PC-9 (cell line): ENCODE data around the gene SMAP1. TPM values are rescaled to one million over a fixed set of nuclear protein-coding genes. Genes with fewer than 3 reads are reported as not detected.

Source experiments
- BruUV-seq: library from RNA; stranded (reverse); fragments of 400-500 nt; replicated peaks from 2 replicates; lab custom pipeline; 2021; lab: Mats Ljungman, UMichigan
- CTCF ChIA-PET: fragments of 300-600 bp; sonication (Branson Sonifier 250); formaldehyde crosslinking; loops from one replicate; lab custom pipeline; 2022; ENCODE audit warnings: antibody characterized with exemption; lab: Charles Lee
- POLR2A ChIA-PET: fragments of 300-600 bp; sonication (Branson Sonifier 250); formaldehyde crosslinking; loops from one replicate; lab custom pipeline; 2022; ENCODE audit warnings: antibody characterized with exemption; ENCODE audit not compliant: unreplicated experiment; lab: Charles Lee
- DNase-seq, 2 experiments: peaks; one replicate each; pipeline versions ENCODE4 v3.0.0 to v3.0.0-alpha.2; 2015 to 2022; ENCODE audit warnings: mixed read lengths in 1 of 2
- H2AFZ ChIP-seq: fragments of 200-600 bp; sonication (generic); 2 replicates; pipeline ENCODE4 v1.8.1; 2017; ENCODE audit warnings: antibody characterized with exemption
- H3F3A ChIP-seq: fragments of 200-600 bp; sonication (generic); 2 replicates; pipeline ENCODE4 v1.8.1; 2017; ENCODE audit warnings: antibody characterized with exemption, mild to moderate bottlenecking, low read depth; ENCODE audit not compliant: insufficient read depth
- H3K27ac ChIP-seq: fragments of 200-600 bp; sonication (generic); 2 replicates; pipeline ENCODE4 v1.6.1; 2016; ENCODE audit warnings: mixed run types
- H3K27me3 ChIP-seq: fragments of 200-600 bp; sonication (generic); 2 replicates; pipeline ENCODE4 v1.6.1; 2016; ENCODE audit warnings: low read depth, mixed run types; ENCODE audit not compliant: insufficient read depth
- H3K36me3 ChIP-seq: fragments of 200-600 bp; sonication (generic); 2 replicates; pipeline ENCODE4 v1.6.1; 2016; ENCODE audit warnings: low read depth, mixed run types
- H3K4me1 ChIP-seq: fragments of 200-600 bp; sonication (generic); replicated peaks from 2 replicates; pipeline ENCODE4 v1.6.1; 2016; ENCODE audit warnings: mixed run types; ENCODE audit not compliant: insufficient read depth
- H3K4me2 ChIP-seq: fragments of 200-600 bp; sonication (generic); 2 replicates; pipeline ENCODE4 v1.6.1; 2017; ENCODE audit warnings: mixed run types
- H3K4me3 ChIP-seq: fragments of 200-600 bp; sonication (generic); 2 replicates; pipeline ENCODE4 v1.6.1; 2016; ENCODE audit warnings: mixed run types
- H3K79me2 ChIP-seq: fragments of 200-600 bp; sonication (generic); 2 replicates; pipeline ENCODE4 v1.6.1; 2017; ENCODE audit warnings: low read depth, mixed run types
- H3K9me2 ChIP-seq: fragments of 200-600 bp; sonication (generic); 2 replicates; pipeline ENCODE4 v1.8.1; 2017; ENCODE audit warnings: mild to moderate bottlenecking; ENCODE audit not compliant: insufficient read depth
- H3K9me3 ChIP-seq: fragments of 200-600 bp; sonication (generic); 2 replicates; pipeline ENCODE4 v1.8.1; 2016; ENCODE audit warnings: low read depth; ENCODE audit not compliant: insufficient read depth
- H4K20me1 ChIP-seq: fragments of 200-600 bp; sonication (generic); 2 replicates; pipeline ENCODE4 v1.8.1; 2017; ENCODE audit not compliant: insufficient read depth
- EZH2 ChIP-seq: fragments of 200-600 bp; sonication (generic); IDR thresholded peaks from 2 replicates; pipeline ENCODE4 v1.8.0; 2017; ENCODE audit warnings: antibody characterized with exemption, low read depth
- intact Hi-C: fragments of 100-400 bp; cut with micrococcal nuclease; formaldehyde crosslinking; loops from one replicate; pipeline ENCODE4 v1.10.0; 2022; ENCODE audit not compliant: unreplicated experiment
- total RNA-seq: library from RNA; stranded (reverse); gene quantifications from 2 replicates; pipeline ENCODE4 v1.2.3, GENCODE V29; 2021
- TF ChIP-seq, protein P1 (sequence below): fragments of 200-600 bp; sonication (generic); conservative IDR thresholded peaks from 2 replicates; pipeline ENCODE4 v1.6.1; 2017; ENCODE audit warnings: mixed run types, antibody characterized with exemption, mild to moderate bottlenecking, moderate library complexity

The SMAP1 gene
- total RNA-seq, 1 experiment from 2014 or later, result 29.3 TPM

DNA sequence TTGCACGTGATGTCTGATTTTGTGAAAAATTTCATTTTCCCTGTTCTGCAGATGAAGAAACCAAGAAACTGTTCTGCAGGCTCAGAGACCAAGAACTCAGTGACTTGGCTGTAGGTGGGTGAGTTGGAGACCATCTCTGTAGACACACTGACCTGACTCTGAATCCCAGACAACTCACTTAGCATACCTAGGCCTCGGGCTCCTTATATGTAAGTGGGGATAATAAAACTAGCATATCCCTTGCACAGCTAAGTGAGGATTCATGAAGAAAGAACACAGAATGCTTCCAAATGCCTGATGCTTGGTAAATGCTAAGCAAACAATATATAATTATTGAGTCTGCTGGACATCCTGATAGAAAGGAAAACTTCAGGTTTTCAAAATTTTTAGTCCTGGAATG is 218.4 kb downstream of the SMAP1 start:
- H3K36me3 ChIP-seq, result no peaks in the 10 kb centered on the region
- H4K20me1 ChIP-seq, result no peaks in the 10 kb centered on the region
- no peak overlapping the region for H2AFZ ChIP-seq
- H3K9me2 ChIP-seq, result no peaks in the 10 kb centered on the region
- intact Hi-C loops, result loop anchor here (10.0 kb wide), 1 partner anchor 129 kb away; no protein-coding TSS in a partner anchor
- DNase-seq, result no peak
- POLR2A ChIA-PET, result no interaction called here
- no peaks in the 10 kb centered on the region for H3K4me1 ChIP-seq
- no peaks in the 10 kb centered on the region for H3K9me3 ChIP-seq
- no peaks in the 10 kb centered on the region for H3K79me2 ChIP-seq
- H3K27ac ChIP-seq, result no peak overlapping the region
- H3K27me3 ChIP-seq, result no peaks in the 10 kb centered on the region; the same call in 1 of the 2 replicates
- no peaks in the 10 kb centered on the region for H3F3A ChIP-seq
- CTCF ChIA-PET, result interaction anchor here (2.3 kb wide), 1 partner anchor 665 kb away, joined by 7 read pairs; no protein-coding TSS in a partner anchor
- no peak overlapping the region for H3K4me2 ChIP-seq
- BruUV-seq, result no TSS peak
- no peak overlapping the region for H3K4me3 ChIP-seq
- TF ChIP-seq EZH2, result no peak
- TF ChIP-seq, protein P1, sequence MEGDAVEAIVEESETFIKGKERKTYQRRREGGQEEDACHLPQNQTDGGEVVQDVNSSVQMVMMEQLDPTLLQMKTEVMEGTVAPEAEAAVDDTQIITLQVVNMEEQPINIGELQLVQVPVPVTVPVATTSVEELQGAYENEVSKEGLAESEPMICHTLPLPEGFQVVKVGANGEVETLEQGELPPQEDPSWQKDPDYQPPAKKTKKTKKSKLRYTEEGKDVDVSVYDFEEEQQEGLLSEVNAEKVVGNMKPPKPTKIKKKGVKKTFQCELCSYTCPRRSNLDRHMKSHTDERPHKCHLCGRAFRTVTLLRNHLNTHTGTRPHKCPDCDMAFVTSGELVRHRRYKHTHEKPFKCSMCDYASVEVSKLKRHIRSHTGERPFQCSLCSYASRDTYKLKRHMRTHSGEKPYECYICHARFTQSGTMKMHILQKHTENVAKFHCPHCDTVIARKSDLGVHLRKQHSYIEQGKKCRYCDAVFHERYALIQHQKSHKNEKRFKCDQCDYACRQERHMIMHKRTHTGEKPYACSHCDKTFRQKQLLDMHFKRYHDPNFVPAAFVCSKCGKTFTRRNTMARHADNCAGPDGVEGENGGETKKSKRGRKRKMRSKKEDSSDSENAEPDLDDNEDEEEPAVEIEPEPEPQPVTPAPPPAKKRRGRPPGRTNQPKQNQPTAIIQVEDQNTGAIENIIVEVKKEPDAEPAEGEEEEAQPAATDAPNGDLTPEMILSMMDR, result no peak

DNA sequence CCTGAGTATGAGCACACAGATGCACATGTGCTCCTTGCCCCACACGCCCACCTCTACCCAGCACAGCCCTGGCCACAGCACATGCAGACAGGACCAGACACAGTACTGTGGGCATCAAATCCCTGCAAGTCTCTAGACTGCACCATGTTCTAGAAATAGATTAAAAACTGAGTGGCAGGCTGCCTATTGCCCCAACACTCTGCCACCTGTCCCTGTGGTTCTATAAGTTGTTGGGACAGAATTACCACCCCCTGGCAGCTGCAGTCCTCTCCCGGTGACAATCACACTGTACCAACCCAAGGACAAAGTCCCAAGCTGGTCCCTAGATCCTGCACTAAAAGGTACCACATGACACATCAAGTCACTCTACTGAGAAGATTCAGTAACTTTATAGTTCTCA is 219.0 kb downstream of the SMAP1 start:
- no peaks in the 10 kb centered on the region for H3F3A ChIP-seq
- no peak overlapping the region for H2AFZ ChIP-seq
- DNase-seq, result no peak
- H4K20me1 ChIP-seq, result no peaks in the 10 kb centered on the region
- no peak overlapping the region for H3K4me2 ChIP-seq
- no peaks in the 10 kb centered on the region for H3K4me1 ChIP-seq
- no peak overlapping the region for H3K4me3 ChIP-seq
- no TSS peak for BruUV-seq
- H3K27me3 ChIP-seq, result no peaks in the 10 kb centered on the region
- no peaks in the 10 kb centered on the region for H3K9me2 ChIP-seq
- TF ChIP-seq EZH2, result no peak
- TF ChIP-seq, protein P1, result no peak
- no peaks in the 10 kb centered on the region for H3K79me2 ChIP-seq
- ChIA-PET CTCF (no interaction called here), POLR2A (no interaction called here)
- H3K9me3 ChIP-seq, result no peaks in the 10 kb centered on the region
- H3K27ac ChIP-seq, result no peak overlapping the region
- intact Hi-C loops, result loop anchor here (10.0 kb wide), 1 partner anchor 128 kb away; no protein-coding TSS in a partner anchor
- H3K36me3 ChIP-seq, result no peaks in the 10 kb centered on the region

DNA sequence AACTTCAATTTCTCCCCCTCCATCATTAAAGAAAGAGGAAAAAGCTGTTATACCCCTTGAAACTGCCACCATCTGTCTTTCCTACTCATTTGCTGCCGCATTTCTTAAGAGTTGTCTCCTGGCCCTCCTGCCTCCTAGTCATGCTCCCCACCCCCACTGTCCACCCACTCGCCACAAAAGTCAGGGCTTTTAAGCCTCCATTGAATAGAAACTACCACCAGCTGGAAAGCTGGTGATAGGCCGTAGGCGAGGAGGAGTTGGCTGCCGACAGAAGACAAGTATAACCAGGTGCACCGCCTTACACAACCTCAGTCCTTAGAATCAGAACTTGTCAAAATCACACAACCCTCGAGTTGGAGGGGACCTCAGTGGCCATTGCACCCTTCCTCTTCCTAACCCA is 221.6 kb downstream of the SMAP1 start:
- Histone ChIP-seq H3K36me3 (no peaks in the 10 kb centered on the region), H2AFZ (no peak overlapping the region), H3K4me1 (no peaks in the 10 kb centered on the region), H3K27me3 (peaks cover 10% of the 10 kb centered on the region; the same call in 1 of the 2 replicates), H4K20me1 (no peaks in the 10 kb centered on the region), H3K4me3 (no peak overlapping the region), H3K9me3 (no peaks in the 10 kb centered on the region), H3F3A (no peaks in the 10 kb centered on the region), H3K79me2 (no peaks in the 10 kb centered on the region), H3K27ac (no peak overlapping the region), H3K4me2 (no peak overlapping the region), H3K9me2 (no peaks in the 10 kb centered on the region)
- TF ChIP-seq EZH2, result no peak
- TF ChIP-seq, protein P1, result no peak
- DNase-seq, result no peak
- ChIA-PET CTCF (no interaction called here), POLR2A (no interaction called here)
- intact Hi-C loops, result loop anchor here (10.0 kb wide), 1 partner anchor 126 kb away; no protein-coding TSS in a partner anchor
- BruUV-seq, result no TSS peak
